ENCODE results near the gene NDC80. TPM values are rescaled to one million over a fixed set of nuclear protein-coding genes. Genes with fewer than 3 reads are reported as not detected.

NDC80 gene
- total and polyA plus RNA-seq, 3 donors from 2014 or later = 8.4 to 15.4 (median 12.9) TPM

GRCh38 chr18:2606335-2606734, 35.0 kb downstream of the NDC80 start:
- Histone ChIP-seq H3K27ac (no peak overlapping the region), H3K9me3 (no peaks in the 10 kb centered on the region), H3K4me1 (no peaks in the 10 kb centered on the region), H3K36me3 (ENCODE audit: low read depth, missing control alignments) (no peaks in the 10 kb centered on the region), H3K4me3 (no peak overlapping the region), H3K27me3 (no peaks in the 10 kb centered on the region)
- 86 to 87% methylated on average over 2 of the region's 2 CpGs for WGBS, 2 donors
- intact Hi-C loops (cut with DNase I; ENCODE audit: low total_unique reads) = no loop called here
- TF ChIP-seq, protein P1, sequence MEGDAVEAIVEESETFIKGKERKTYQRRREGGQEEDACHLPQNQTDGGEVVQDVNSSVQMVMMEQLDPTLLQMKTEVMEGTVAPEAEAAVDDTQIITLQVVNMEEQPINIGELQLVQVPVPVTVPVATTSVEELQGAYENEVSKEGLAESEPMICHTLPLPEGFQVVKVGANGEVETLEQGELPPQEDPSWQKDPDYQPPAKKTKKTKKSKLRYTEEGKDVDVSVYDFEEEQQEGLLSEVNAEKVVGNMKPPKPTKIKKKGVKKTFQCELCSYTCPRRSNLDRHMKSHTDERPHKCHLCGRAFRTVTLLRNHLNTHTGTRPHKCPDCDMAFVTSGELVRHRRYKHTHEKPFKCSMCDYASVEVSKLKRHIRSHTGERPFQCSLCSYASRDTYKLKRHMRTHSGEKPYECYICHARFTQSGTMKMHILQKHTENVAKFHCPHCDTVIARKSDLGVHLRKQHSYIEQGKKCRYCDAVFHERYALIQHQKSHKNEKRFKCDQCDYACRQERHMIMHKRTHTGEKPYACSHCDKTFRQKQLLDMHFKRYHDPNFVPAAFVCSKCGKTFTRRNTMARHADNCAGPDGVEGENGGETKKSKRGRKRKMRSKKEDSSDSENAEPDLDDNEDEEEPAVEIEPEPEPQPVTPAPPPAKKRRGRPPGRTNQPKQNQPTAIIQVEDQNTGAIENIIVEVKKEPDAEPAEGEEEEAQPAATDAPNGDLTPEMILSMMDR (IDR thresholded peaks at IDR 0.05) = no peak
- no peak for TF ChIP-seq POLR2A (IDR thresholded peaks at IDR 0.05)
- no peak for DNase-seq

DNA sequence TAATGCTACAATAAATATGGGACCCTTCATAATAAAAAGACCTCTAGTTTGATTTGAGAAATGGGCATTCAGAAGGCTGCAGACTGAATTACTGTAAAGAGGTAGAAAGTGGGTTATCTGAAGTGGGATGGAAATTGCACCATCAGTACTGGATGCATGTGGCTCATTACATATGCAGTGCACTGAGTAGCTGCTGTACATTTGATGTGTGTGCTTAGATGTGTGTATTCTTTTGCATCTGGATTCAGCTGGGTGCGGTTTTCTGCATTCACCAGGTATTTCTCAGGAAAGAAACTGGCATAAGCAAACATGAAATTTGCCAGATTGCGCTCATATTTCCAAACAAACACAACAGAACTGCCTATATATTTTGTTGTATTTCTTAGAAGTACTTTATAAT, 38.2 kb downstream of the NDC80 start:
- no peak for DNase-seq
- Histone ChIP-seq H3K27me3 (no peaks in the 10 kb centered on the region), H3K27ac (no peak overlapping the region), H3K9me3 (no peaks in the 10 kb centered on the region), H3K36me3 (ENCODE audit: low read depth, missing control alignments) (no peaks in the 10 kb centered on the region), H3K4me3 (no peak overlapping the region), H3K4me1 (no peaks in the 10 kb centered on the region)
- TF ChIP-seq POLR2A (IDR thresholded peaks at IDR 0.05) = no peak
- TF ChIP-seq, protein P1 (IDR thresholded peaks at IDR 0.05) = no peak
- intact Hi-C loops (cut with DNase I; ENCODE audit: low total_unique reads) = no loop called here
- 90 to 100% methylated on average over 2 of the region's 2 CpGs for WGBS, 2 donors

- Histone ChIP-seq H3K27ac (no peak overlapping the region), H3K36me3 (ENCODE audit: low read depth, missing control alignments) (no peaks in the 10 kb centered on the region), H3K4me1 (no peaks in the 10 kb centered on the region), H3K27me3 (no peaks in the 10 kb centered on the region), H3K4me3 (no peak overlapping the region), H3K9me3 (no peaks in the 10 kb centered on the region)
- TF ChIP-seq, protein P1 (IDR thresholded peaks at IDR 0.05) = no peak
- TF ChIP-seq POLR2A (IDR thresholded peaks at IDR 0.05) = no peak
- WGBS, 2 donors = 86 to 88% methylated on average over 5 of the region's 5 CpGs
- DNase-seq = no peak
- intact Hi-C loops (cut with DNase I; ENCODE audit: low total_unique reads) = no loop called here
Measured at GRCh38 chr18:2610549-2610948, 39.2 kb downstream of the NDC80 start.

GRCh38 chr18:2612996-2613395, 41.6 kb downstream of the NDC80 start:
- Histone ChIP-seq H3K4me3 (no peak overlapping the region), H3K27ac (no peak overlapping the region), H3K27me3 (no peaks in the 10 kb centered on the region), H3K4me1 (no peaks in the 10 kb centered on the region), H3K36me3 (ENCODE audit: low read depth, missing control alignments) (no peaks in the 10 kb centered on the region), H3K9me3 (no peaks in the 10 kb centered on the region)
- no peak for DNase-seq
- WGBS, 2 donors = 92 to 95% methylated on average over 1 of the region's 1 CpG
- TF ChIP-seq, protein P1 (IDR thresholded peaks at IDR 0.05) = no peak
- TF ChIP-seq POLR2A (IDR thresholded peaks at IDR 0.05) = no peak
- intact Hi-C loops (cut with DNase I; ENCODE audit: low total_unique reads) = no loop called here

GRCh38 chr18:2617401-2617998, 46.1 kb downstream of the NDC80 start:
- DNase-seq = no peak
- intact Hi-C loops (cut with DNase I; ENCODE audit: low total_unique reads) = no loop called here
- H3K36me3 ChIP-seq (ENCODE audit: low read depth, missing control alignments) = no peaks in the 10 kb centered on the region

More at GRCh38 chr18:2617401-2617998, 46.1 kb downstream of the NDC80 start:
- Histone ChIP-seq H3K27ac (no peak overlapping the region), H3K27me3 (no peaks in the 10 kb centered on the region), H3K9me3 (no peaks in the 10 kb centered on the region), H3K4me3 (no peak overlapping the region), H3K4me1 (no peaks in the 10 kb centered on the region)
- 52 to 62% methylated on average over 4 of the region's 4 CpGs for WGBS, 2 donors
- no peak for TF ChIP-seq POLR2A (IDR thresholded peaks at IDR 0.05)
- TF ChIP-seq, protein P1 (IDR thresholded peaks at IDR 0.05) = no peak

Measured in testis (tissue), 3 donors.